ENCODE measurements around the gene DMRTB1.

GRCh38 chr1:53410100-53410541, 49.1 kb upstream of the DMRTB1 start:
- no peak for TF ChIP-seq CTCF (IDR thresholded peaks at IDR 0.05)
- no peak for TF ChIP-seq POLR2A (IDR thresholded peaks at IDR 0.05)

Data from testis (tissue), 2 donors.